Nephron progenitor cell (in vitro differentiated cells): ENCODE measurements around the gene CCDC57.

Experiments
- DNase-seq: peaks from one replicate; pipeline ENCODE4 v3.0.0; 2021
- H3K27ac Mint-ChIP-seq: 2 replicates; pipeline ENCODE4 v1.8.0; 2021; ENCODE audit warnings: mild to moderate bottlenecking, moderate library complexity, mixed read lengths
- H3K27me3 Mint-ChIP-seq: 2 replicates; pipeline ENCODE4 v1.8.0; 2021; ENCODE audit warnings: mild to moderate bottlenecking, low read depth, mixed read lengths; ENCODE audit not compliant: poor library complexity
- H3K36me3 Mint-ChIP-seq: 2 replicates; pipeline ENCODE4 v1.8.0; 2021; ENCODE audit warnings: low read depth, mixed read lengths
- H3K4me1 Mint-ChIP-seq: 2 replicates; pipeline ENCODE4 v1.8.0; 2021; ENCODE audit warnings: mixed read lengths
- H3K4me3 Mint-ChIP-seq: 2 replicates; pipeline ENCODE4 v1.8.0; 2021; ENCODE audit warnings: mild to moderate bottlenecking, moderate library complexity, mixed read lengths
- H3K9me3 Mint-ChIP-seq: 2 replicates; pipeline ENCODE4 v1.8.0; 2021; ENCODE audit warnings: mild to moderate bottlenecking, moderate library complexity, mixed read lengths
- CTCF ChIP-seq: fragments of 200-600 bp; sonication (generic); IDR thresholded peaks from 2 replicates; pipeline ENCODE4 v1.5.0; 2021; ENCODE audit warnings: antibody characterized with exemption

Gene CCDC57

DNA sequence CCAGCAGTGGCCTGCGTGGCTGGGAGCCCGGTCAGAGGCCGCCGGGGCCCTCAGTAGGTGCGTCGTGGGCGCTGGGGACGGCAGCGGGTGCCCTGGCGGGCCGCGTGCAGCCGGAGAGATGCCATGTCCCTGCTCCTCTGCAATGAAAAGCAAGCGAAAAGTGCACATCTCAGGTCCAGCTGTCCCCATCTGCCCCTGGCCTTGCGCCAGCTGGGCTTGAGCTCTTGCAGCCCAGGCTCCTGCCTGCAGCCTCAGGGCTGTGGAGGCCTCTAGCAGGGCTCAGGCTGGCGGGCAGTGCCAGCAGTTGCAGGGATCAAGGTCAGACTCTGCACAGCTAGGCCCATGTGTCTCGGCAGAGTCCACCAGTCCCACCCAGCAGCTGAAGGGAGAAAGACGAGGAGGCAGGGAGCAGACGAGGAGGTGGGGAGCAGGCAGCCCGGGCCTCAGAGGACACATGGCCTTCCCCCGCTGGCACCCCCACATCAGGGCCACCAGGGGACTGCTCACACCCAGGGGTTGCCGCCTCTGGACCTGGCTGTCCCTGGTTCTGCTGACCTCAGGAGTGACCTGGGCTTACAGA, 27.4 kb upstream of the CCDC57 start:
- H3K4me1 Mint-ChIP-seq: peaks cover 71% of the 10 kb centered on the region
- H3K4me3 Mint-ChIP-seq: no peak overlapping the region
- DNase-seq: no peak
- peak overlapping the region; percentile 97 for H3K27ac Mint-ChIP-seq
- no peaks in the 10 kb centered on the region for H3K27me3 Mint-ChIP-seq
- no peak for TF ChIP-seq CTCF
- H3K36me3 Mint-ChIP-seq: peaks cover 29% of the 10 kb centered on the region
- no peaks in the 10 kb centered on the region for H3K9me3 Mint-ChIP-seq

DNA sequence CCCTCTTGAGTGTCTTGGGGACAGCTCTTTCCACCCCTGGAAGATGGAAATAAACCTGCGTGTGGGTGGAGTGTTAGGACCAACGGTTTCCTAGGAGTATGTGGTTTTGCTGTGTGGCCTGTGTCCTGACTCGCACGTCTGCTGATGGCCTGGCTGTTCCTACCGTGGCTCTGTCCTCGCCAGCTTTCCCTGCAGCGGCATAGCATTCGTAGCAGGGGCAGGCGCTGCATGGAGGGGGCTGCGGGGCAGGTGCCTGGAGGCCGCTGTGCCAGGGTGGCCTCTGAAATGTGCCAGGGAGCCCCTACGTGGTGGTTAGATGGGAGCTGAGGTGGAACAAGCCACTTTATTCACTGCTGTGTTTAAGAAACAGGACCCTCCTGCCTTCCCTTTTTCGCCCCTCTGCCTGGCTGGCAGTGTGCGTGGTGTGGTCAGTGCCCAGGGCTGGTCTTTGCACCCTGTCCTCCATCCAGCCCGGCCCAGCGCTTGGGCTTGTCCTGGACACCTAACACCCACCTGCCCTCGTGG, 26.8 kb upstream of the CCDC57 start:
- Mint-ChIP-seq H3K4me3 (no peak overlapping the region), H3K9me3 (no peaks in the 10 kb centered on the region), H3K27ac (no peak overlapping the region), H3K27me3 (no peaks in the 10 kb centered on the region), H3K36me3 (peaks cover 24% of the 10 kb centered on the region), H3K4me1 (peaks cover 71% of the 10 kb centered on the region)
- no peak for DNase-seq
- no peak for TF ChIP-seq CTCF

DNA sequence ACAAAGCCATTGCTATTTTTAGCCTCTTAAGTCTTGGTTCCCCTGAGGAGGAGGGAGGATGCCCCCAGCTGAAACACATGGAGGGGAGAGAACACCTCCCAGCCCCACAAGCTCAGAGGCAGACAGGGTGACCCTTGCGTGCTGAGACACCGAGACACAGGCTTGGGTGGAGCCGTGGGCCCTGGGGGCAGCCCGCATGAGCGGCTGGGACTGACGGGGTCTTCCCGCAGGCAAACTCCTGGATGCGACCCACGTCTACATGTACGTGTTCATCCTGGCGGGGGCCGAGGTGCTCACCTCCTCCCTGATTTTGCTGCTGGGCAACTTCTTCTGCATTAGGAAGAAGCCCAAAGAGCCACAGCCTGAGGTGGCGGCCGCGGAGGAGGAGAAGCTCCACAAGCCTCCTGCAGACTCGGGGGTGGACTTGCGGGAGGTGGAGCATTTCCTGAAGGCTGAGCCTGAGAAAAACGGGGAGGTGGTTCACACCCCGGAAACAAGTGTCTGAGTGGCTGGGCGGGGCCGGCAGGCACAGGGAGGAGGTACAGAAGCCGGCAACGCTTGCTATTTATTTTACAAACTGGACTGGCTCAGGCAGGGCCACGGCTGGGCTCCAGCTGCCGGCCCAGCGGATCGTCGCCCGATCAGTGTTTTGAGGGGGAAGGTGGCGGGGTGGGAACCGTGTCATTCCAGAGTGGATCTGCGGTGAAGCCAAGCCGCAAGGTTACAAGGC, 26.0 kb upstream of the CCDC57 start:
- no peak for DNase-seq
- H3K27me3 Mint-ChIP-seq: no peaks in the 10 kb centered on the region
- peaks cover 71% of the 10 kb centered on the region for H3K4me1 Mint-ChIP-seq
- H3K36me3 Mint-ChIP-seq: peaks cover 16% of the 10 kb centered on the region
- H3K4me3 Mint-ChIP-seq: no peak overlapping the region
- no peak for TF ChIP-seq CTCF
- H3K27ac Mint-ChIP-seq: peak overlapping the region; percentile 95
- no peaks in the 10 kb centered on the region for H3K9me3 Mint-ChIP-seq

DNA sequence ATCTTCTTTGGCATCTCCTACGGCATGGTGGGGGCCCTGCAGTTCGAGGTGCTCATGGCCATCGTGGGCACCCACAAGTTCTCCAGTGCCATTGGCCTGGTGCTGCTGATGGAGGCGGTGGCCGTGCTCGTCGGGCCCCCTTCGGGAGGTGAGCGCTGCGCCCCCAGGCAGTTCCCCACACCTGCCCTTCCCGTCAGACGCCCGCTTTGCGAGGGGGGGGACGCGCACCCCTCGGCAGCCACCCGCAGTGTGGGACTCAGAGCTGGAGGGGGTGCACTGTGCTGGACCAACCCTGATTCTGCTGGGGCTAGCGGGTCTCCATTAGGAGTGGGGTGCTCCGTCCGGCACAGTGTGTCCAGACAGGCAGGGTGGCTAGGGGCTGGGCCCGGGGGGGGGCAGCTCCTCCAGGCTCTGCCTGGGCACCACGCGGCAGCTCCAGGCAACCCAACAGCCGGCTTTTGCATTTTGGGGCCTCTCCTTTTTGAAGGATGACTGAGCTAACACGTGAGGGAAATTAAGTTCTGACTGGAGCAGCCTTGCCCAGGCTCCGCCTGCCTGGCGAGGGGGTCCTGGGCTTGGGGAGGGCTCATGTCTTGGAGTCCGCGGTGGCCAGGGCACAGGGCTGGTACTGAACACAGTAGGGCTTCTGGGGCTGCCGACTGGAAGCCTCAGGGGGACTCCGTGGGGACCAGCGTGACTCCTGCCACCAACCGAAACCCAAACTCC, 25.3 kb upstream of the CCDC57 start:
- Mint-ChIP-seq H3K27me3 (no peaks in the 10 kb centered on the region), H3K36me3 (peaks cover 15% of the 10 kb centered on the region), H3K9me3 (no peaks in the 10 kb centered on the region), H3K27ac (no peak overlapping the region), H3K4me3 (no peak overlapping the region), H3K4me1 (peaks cover 74% of the 10 kb centered on the region)
- no peak for TF ChIP-seq CTCF
- DNase-seq: no peak

DNA sequence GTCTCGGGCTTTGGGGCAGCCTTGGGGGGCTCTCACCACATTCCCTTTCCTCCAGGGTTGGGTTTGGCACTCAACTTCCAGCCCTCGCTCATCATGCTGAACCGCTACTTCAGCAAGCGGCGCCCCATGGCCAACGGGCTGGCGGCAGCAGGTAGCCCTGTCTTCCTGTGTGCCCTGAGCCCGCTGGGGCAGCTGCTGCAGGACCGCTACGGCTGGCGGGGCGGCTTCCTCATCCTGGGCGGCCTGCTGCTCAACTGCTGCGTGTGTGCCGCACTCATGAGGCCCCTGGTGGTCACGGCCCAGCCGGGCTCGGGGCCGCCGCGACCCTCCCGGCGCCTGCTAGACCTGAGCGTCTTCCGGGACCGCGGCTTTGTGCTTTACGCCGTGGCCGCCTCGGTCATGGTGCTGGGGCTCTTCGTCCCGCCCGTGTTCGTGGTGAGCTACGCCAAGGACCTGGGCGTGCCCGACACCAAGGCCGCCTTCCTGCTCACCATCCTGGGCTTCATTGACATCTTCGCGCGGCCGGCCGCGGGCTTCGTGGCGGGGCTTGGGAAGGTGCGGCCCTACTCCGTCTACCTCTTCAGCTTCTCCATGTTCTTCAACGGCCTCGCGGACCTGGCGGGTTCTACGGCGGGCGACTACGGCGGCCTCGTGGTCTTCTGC, 24.6 kb upstream of the CCDC57 start:
- Mint-ChIP-seq H3K9me3 (no peaks in the 10 kb centered on the region), H3K4me1 (peaks cover 67% of the 10 kb centered on the region), H3K36me3 (peaks cover 9% of the 10 kb centered on the region), H3K27me3 (no peaks in the 10 kb centered on the region), H3K27ac (no peak overlapping the region), H3K4me3 (no peak overlapping the region)
- no peak for DNase-seq
- TF ChIP-seq CTCF: no peak
